GM12891 (cell line): ENCODE results near the gene DPH5.

Experiments
- DNase-seq: peaks from one replicate; pipeline ENCODE4 v3.0.0; 2011; ENCODE audit warnings: low spot score; ENCODE audit not compliant: insufficient read length
- FAIRE-seq: peaks from 2 replicates; lab custom pipeline; 2011; peaks lifted over from hg19 to GRCh38; lab: Jason Lieb, UNC
- PAX5 ChIP-seq: IDR thresholded peaks from 2 replicates; pipeline ENCODE4 v1.6.1; 2011; ENCODE audit warnings: low read length, moderate library complexity, mild to moderate bottlenecking; ENCODE audit not compliant: insufficient read depth, severe bottlenecking
- POLR2A ChIP-seq: IDR thresholded peaks from 2 replicates; pipeline ENCODE4 v1.6.1; 2011; ENCODE audit warnings: low read depth, low read length, control low read depth
- POLR2AphosphoS5 ChIP-seq: IDR thresholded peaks from 2 replicates; pipeline ENCODE4 v1.6.1; 2011; ENCODE audit warnings: low read depth, low read length, control low read depth
- POU2F2 ChIP-seq: IDR thresholded peaks from 2 replicates; pipeline ENCODE4 v1.6.1; 2011; ENCODE audit warnings: low read depth, mild to moderate bottlenecking, control low read depth, low read length, moderate library complexity
- SPI1 ChIP-seq: IDR thresholded peaks from 2 replicates; pipeline ENCODE4 v1.6.1; 2011; ENCODE audit warnings: low read depth, low read length, control low read depth
- TAF1 ChIP-seq: IDR thresholded peaks from 2 replicates; pipeline ENCODE4 v1.6.1; 2011; ENCODE audit warnings: low read depth, low read length, control low read depth

The DPH5 gene

DNA sequence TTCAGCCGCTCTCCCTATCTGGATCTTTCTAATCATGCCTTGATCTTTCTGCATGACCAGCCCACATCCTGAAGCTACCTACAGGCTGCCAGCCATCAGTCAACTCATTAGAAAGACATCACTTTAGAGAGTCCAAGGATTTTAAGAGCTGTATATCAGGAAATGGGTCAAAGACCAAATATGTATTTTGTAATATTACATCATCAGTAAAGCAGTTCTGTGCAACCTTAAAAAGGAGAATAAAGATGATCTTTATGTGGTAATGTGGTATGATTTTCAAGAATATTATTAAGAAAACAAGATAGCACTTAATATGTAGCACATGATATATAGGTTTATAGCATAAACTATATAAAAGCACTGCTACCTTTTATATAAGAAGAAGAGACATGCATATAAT lies 82.1 kb downstream of the DPH5 start:
- TF ChIP-seq POU2F2: no peak
- TF ChIP-seq POLR2A: no peak
- no peak for TF ChIP-seq PAX5
- no peak for TF ChIP-seq TAF1
- no peak for TF ChIP-seq POLR2AphosphoS5
- no peak for TF ChIP-seq SPI1
- DNase-seq (no peak), FAIRE-seq (no peak)

DNA sequence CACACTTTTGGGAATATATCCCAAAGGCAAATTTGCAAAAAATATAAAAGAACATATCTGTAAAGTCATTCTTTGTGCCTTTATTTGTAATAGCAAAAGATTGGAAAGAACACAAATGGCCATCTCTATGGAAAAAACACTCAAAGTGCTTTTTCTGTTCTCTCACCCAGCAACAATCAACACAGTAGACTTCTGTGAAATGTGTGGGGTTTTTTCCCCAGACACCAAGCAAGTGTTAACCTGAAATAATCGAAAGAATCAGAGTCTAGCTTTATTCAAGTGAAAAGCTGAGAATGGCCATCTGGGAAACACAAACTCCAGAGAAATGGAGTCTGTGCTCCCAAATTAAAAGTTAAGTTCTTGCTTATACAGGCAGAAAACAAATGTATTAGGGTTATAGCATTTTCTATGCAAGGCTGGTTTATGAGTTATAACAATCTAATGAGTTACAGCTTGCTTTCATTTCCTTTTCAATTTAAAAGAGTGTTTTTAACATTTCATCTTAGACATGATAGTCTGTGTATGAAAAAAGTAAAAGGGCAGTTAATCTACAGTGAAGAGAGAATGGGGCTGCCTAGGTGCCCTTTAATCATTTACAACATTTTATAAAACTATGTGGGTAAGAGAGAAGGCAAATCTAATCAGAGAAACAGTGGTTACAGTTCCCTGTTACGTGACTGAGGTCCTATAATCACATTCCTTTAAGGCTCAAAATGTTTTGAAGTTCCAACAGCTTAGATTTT lies 83.1 kb downstream of the DPH5 start:
- TF ChIP-seq TAF1: no peak
- no peak for TF ChIP-seq PAX5
- TF ChIP-seq POLR2AphosphoS5: no peak
- TF ChIP-seq POLR2A: no peak
- TF ChIP-seq SPI1: no peak
- no peak for TF ChIP-seq POU2F2
- DNase-seq (no peak), FAIRE-seq (no peak)

DNA sequence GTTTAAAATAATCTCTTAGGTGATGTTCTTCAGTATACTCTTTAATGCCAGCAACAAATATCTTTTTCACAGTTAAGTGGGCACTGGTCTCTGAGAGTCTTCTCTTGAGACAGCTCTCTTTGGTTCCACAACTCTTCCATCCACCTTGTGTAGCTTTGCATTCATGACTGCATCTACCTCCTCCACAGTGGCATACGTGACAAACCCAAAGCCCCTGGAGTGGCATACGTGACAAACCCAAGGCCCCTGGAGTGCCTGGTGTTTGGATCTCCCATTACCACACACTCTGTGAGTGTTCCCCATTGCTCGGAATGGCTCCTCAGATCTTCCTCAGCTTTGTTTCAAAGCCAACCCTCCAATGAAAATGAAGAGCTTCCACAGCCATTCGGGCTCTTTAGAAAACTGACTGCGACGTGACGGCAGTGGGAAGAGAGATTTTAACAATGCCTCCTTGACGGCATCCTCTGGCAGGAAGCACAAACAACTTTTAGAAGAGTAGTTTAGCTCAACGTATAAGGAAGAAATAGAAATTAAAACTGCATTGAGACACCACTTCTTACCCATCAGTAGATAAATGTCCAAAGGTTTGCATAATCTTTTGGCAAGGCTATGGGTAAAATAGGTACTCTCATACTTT lies 83.9 kb downstream of the DPH5 start:
- DNase-seq: no peak
- TF ChIP-seq POU2F2 (no peak), PAX5 (no peak), SPI1 (no peak), POLR2AphosphoS5 (no peak), TAF1 (no peak), POLR2A (no peak)
- no peak for FAIRE-seq

DNA sequence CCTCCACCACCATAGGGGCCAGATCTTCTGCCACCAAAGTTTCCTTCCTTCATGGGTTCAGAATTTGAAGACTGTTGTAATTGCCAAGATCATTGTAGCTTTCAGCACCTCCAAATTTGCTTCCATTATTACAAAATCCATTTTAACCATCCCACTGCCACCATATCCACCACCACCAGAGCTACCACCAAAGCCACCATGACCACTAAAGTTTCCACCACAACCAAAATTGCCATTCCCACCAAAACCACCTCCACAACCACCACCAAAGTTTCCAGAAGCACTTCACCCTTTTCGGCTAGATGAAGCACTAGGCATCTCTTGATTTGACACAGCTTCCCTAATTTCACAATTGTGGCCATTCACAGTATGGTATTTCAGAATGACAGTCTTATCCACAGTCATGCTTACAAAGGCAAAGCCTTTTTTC lies 84.5 kb downstream of the DPH5 start:
- FAIRE-seq (peak; percentile 56), DNase-seq (no peak)
- TF ChIP-seq POU2F2: peak; percentile 70; the same call in 1 of the 2 replicates
- TF ChIP-seq POLR2AphosphoS5: no peak
- no peak for TF ChIP-seq POLR2A
- TF ChIP-seq SPI1: peak; percentile 57
